ENCODE measurements around the gene SLC39A5.

DNA sequence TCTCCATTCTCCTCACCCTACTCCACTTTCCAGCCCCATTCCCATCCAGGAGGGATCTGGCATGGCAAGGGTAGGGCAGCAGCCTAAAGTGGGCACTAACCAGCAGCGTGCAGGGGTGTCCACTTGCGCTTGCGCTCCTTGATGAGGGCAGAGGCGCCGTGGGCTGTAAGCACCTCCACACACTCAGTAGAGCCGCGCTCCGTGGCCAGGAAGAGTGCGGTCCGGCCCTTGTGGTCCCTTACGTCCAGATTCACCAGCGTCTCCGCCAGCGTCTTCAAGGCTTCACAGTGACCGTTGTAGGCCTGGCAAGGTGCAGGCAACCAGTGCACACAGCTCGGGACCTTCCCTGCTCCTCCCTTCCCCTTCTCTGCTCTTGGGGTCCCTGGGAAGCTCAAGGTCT lies 18.1 kb downstream of the SLC39A5 start:
- TF ChIP-seq, protein P1, sequence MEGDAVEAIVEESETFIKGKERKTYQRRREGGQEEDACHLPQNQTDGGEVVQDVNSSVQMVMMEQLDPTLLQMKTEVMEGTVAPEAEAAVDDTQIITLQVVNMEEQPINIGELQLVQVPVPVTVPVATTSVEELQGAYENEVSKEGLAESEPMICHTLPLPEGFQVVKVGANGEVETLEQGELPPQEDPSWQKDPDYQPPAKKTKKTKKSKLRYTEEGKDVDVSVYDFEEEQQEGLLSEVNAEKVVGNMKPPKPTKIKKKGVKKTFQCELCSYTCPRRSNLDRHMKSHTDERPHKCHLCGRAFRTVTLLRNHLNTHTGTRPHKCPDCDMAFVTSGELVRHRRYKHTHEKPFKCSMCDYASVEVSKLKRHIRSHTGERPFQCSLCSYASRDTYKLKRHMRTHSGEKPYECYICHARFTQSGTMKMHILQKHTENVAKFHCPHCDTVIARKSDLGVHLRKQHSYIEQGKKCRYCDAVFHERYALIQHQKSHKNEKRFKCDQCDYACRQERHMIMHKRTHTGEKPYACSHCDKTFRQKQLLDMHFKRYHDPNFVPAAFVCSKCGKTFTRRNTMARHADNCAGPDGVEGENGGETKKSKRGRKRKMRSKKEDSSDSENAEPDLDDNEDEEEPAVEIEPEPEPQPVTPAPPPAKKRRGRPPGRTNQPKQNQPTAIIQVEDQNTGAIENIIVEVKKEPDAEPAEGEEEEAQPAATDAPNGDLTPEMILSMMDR (conservative IDR thresholded peaks at IDR 0.05), result no peak
- no peak for TF ChIP-seq EZH2 (IDR thresholded peaks at IDR 0.05; ENCODE audit: low read depth)
